Lower lobe of right lung (tissue), 2 donors: ENCODE measurements around the gene ARHGAP28. TPM values are rescaled to one million over a fixed set of nuclear protein-coding genes. Genes with fewer than 3 reads are reported as not detected.
"Not testable (repeated sequence)": the region's sequence is repeated elsewhere in the genome, so short reads cannot be mapped to it uniquely, and the experiment has no call there.

ENCODE experiments used
- ATAC-seq, 2 donors: fragments of 200-7000 bp; cut with Tn5 transposase; one replicate each; pipeline ENCODE4 v1.9.1; 2020 to 2022; ENCODE audit warnings: mild to moderate bottlenecking in 2 of 2, moderate library complexity in 2 of 2
- DNase-seq: peaks from one replicate; pipeline ENCODE4 v3.0.0-alpha.2; 2020
- H3K27ac ChIP-seq: fragments of 200-600 bp; one replicate; pipeline ENCODE4 v1.8.0; 2022
- H3K27me3 ChIP-seq: fragments of 200-600 bp; one replicate; pipeline ENCODE4 v1.8.0; 2022; ENCODE audit warnings: low read depth
- H3K36me3 ChIP-seq: fragments of 200-600 bp; one replicate; pipeline ENCODE4 v1.8.0; 2022; ENCODE audit warnings: mild to moderate bottlenecking
- H3K4me1 ChIP-seq: fragments of 200-600 bp; one replicate; pipeline ENCODE4 v1.8.0; 2022
- H3K4me3 ChIP-seq: fragments of 200-600 bp; one replicate; pipeline ENCODE4 v1.8.0; 2022; ENCODE audit warnings: mild to moderate bottlenecking
- H3K9me3 ChIP-seq: fragments of 200-600 bp; one replicate; pipeline ENCODE4 v1.8.0; 2022
- CTCF ChIP-seq: fragments of 200-600 bp; IDR thresholded peaks from one replicate; pipeline ENCODE4 v1.8.0; 2022; ENCODE audit warnings: antibody characterized with exemption, mild to moderate bottlenecking
- intact Hi-C: fragments of 100-400 bp; cut with DNase I; formaldehyde crosslinking; loops from one replicate; pipeline ENCODE4 v1.11.0; 2022
- total RNA-seq: library from RNA; stranded (reverse); fragmentation: NEBNext Ultra II Directional; extraction: Animal tissue kit (Norgen Biotek cat#: 25700); gene quantifications from one replicate; pipeline ENCODE4 v1.2.1, GENCODE V29; 2021
- donor health status: DM: no; HTN: yes; CAD: no; lungs with severe emphysema.

The ARHGAP28 gene
- total RNA-seq, 1 donor from 2014 or later, result 13.1 TPM

GRCh38 chr18:6830916-6831315, 101.4 kb downstream of the ARHGAP28 start:
- TF ChIP-seq CTCF, result no peak
- H3K27me3 ChIP-seq, result no peaks in the 10 kb centered on the region
- no peaks in the 10 kb centered on the region for H3K9me3 ChIP-seq
- DNase-seq, result no peak
- no peak for ATAC-seq
- peaks cover 3% of the 10 kb centered on the region for H3K4me1 ChIP-seq
- no peak overlapping the region for H3K4me3 ChIP-seq
- intact Hi-C loops, result no loop called here
- no peak overlapping the region for H3K27ac ChIP-seq
- no peaks in the 10 kb centered on the region for H3K36me3 ChIP-seq

GRCh38 chr18:6835345-6835744, 105.8 kb downstream of the ARHGAP28 start:
- H3K27ac ChIP-seq, result no peak overlapping the region
- no peak for DNase-seq
- no peaks in the 10 kb centered on the region for H3K36me3 ChIP-seq
- ATAC-seq, result peak; percentile 55 to 75
- TF ChIP-seq CTCF, result no peak
- H3K4me1 ChIP-seq, result peaks cover 3% of the 10 kb centered on the region
- intact Hi-C loops, result no loop called here
- H3K9me3 ChIP-seq, result no peaks in the 10 kb centered on the region
- no peaks in the 10 kb centered on the region for H3K27me3 ChIP-seq
- no peak overlapping the region for H3K4me3 ChIP-seq

- no peaks in the 10 kb centered on the region for H3K9me3 ChIP-seq
- H3K4me3 ChIP-seq, result no peak overlapping the region
- no peak for ATAC-seq
- intact Hi-C loops, result no loop called here
- no peak overlapping the region for H3K27ac ChIP-seq
- TF ChIP-seq CTCF, result no peak
- no peaks in the 10 kb centered on the region for H3K27me3 ChIP-seq
- no peaks in the 10 kb centered on the region for H3K36me3 ChIP-seq
- peaks cover 3% of the 10 kb centered on the region for H3K4me1 ChIP-seq
- DNase-seq, result no peak
Measured at GRCh38 chr18:6836331-6836730, 106.8 kb downstream of the ARHGAP28 start.

GRCh38 chr18:6837904-6838303, 108.4 kb downstream of the ARHGAP28 start:
- intact Hi-C loops, result no loop called here
- H3K9me3 ChIP-seq, result no peaks in the 10 kb centered on the region
- ATAC-seq (no peak), DNase-seq (no peak)
- H3K4me1 ChIP-seq, result peaks cover 3% of the 10 kb centered on the region
- H3K36me3 ChIP-seq, result no peaks in the 10 kb centered on the region
- H3K4me3 ChIP-seq, result no peak overlapping the region
- no peaks in the 10 kb centered on the region for H3K27me3 ChIP-seq
- no peak overlapping the region for H3K27ac ChIP-seq
- no peak for TF ChIP-seq CTCF

- H3K36me3 ChIP-seq, result no peaks in the 10 kb centered on the region
- no peak for ATAC-seq
- H3K4me3 ChIP-seq, result no peak overlapping the region
- intact Hi-C loops, result no loop called here
- DNase-seq, result no peak
- TF ChIP-seq CTCF, result no peak
- H3K27ac ChIP-seq, result no peak overlapping the region
- no peaks in the 10 kb centered on the region for H3K27me3 ChIP-seq
- no peaks in the 10 kb centered on the region for H3K4me1 ChIP-seq
- no peaks in the 10 kb centered on the region for H3K9me3 ChIP-seq
Measured at GRCh38 chr18:6842081-6842480, 112.6 kb downstream of the ARHGAP28 start.

- intact Hi-C loops, result no loop called here
- TF ChIP-seq CTCF, result no peak
- no peak for DNase-seq
- no peaks in the 10 kb centered on the region for H3K36me3 ChIP-seq
- no peaks in the 10 kb centered on the region for H3K9me3 ChIP-seq
- no peak overlapping the region for H3K4me3 ChIP-seq
- H3K4me1 ChIP-seq, result no peaks in the 10 kb centered on the region
- ATAC-seq, result no peak
- no peak overlapping the region for H3K27ac ChIP-seq
- no peaks in the 10 kb centered on the region for H3K27me3 ChIP-seq
Measured at GRCh38 chr18:6843308-6843707, 113.8 kb downstream of the ARHGAP28 start.

GRCh38 chr18:6845521-6845920, 116.0 kb downstream of the ARHGAP28 start:
- H3K4me3 ChIP-seq, H3K36me3 ChIP-seq, DNase-seq, ATAC-seq, H3K4me1 ChIP-seq, intact Hi-C loops, H3K27ac ChIP-seq, H3K27me3 ChIP-seq, H3K9me3 ChIP-seq: not testable (repeated sequence)
